ENCODE results near the gene PGD. TPM values are rescaled to one million over a fixed set of nuclear protein-coding genes. Genes with fewer than 3 reads are reported as not detected.
"Not testable (repeated sequence)": the region's sequence is repeated elsewhere in the genome, so short reads cannot be mapped to it uniquely, and the experiment has no call there.

Gene PGD
- polyA plus RNA-seq, 1 donor from 2014 or later, result 108 TPM

GRCh38 chr1:10377365-10378029 is 21.4 kb upstream of the PGD start:
- H3K9me2 ChIP-seq (ENCODE audit: insufficient read depth, low read length); H2AFZ ChIP-seq (ENCODE audit: low read depth, low read length); H3F3A ChIP-seq (ENCODE audit: insufficient read depth, low read length, poor library complexity, severe bottlenecking); H3K4me3 ChIP-seq (ENCODE audit: low read length); H3K4me2 ChIP-seq (ENCODE audit: low read length); H3K36me3 ChIP-seq (ENCODE audit: insufficient read depth, low read length); H3K9ac ChIP-seq (ENCODE audit: low read length); H4K20me1 ChIP-seq (ENCODE audit: insufficient read depth); H3K9me3 ChIP-seq (ENCODE audit: low read length); H3K27me3 ChIP-seq (ENCODE audit: insufficient read depth, low read depth, low read length); H3K79me2 ChIP-seq (replicated peaks; ENCODE audit: insufficient read depth, low read length); H3K27ac ChIP-seq (ENCODE audit: low read length): not testable (repeated sequence)
- peak; percentile 53 for TF ChIP-seq CTCF (IDR thresholded peaks at IDR 0.05; ENCODE audit: poor library complexity, severe bottlenecking)
- TF ChIP-seq SMC3 (conservative IDR thresholded peaks at IDR 0.05; ENCODE audit: poor library complexity), result peak; percentile 23
- peak; percentile 16 for TF ChIP-seq RAD21 (conservative IDR thresholded peaks at IDR 0.05)

- Histone ChIP-seq H4K20me1 (ENCODE audit: insufficient read depth) (no peaks in the 10 kb centered on the region), H3K4me2 (ENCODE audit: low read length) (no peak overlapping the region), H3K9ac (ENCODE audit: low read length) (no peak overlapping the region), H3F3A (ENCODE audit: insufficient read depth, low read length, poor library complexity, severe bottlenecking) (no peaks in the 10 kb centered on the region), H3K36me3 (ENCODE audit: insufficient read depth, low read length) (peaks cover 6% of the 10 kb centered on the region), H3K4me3 (ENCODE audit: low read length) (no peak overlapping the region), H3K79me2 (replicated peaks; ENCODE audit: insufficient read depth, low read length) (no peaks in the 10 kb centered on the region), H3K9me2 (ENCODE audit: insufficient read depth, low read length) (no peaks in the 10 kb centered on the region), H3K27me3 (ENCODE audit: insufficient read depth, low read depth, low read length) (no peaks in the 10 kb centered on the region), H3K9me3 (ENCODE audit: low read length) (no peaks in the 10 kb centered on the region), H2AFZ (ENCODE audit: low read depth, low read length) (no peak overlapping the region), H3K27ac (ENCODE audit: low read length) (no peak overlapping the region)
- TF ChIP-seq MXI1 (conservative IDR thresholded peaks at IDR 0.05; ENCODE audit: poor library complexity, severe bottlenecking) (no peak), SMC3 (conservative IDR thresholded peaks at IDR 0.05; ENCODE audit: poor library complexity) (no peak), CTCF (IDR thresholded peaks at IDR 0.05; ENCODE audit: poor library complexity, severe bottlenecking) (no peak)
These were observed 20.6 kb upstream of the PGD start for GRCh38 chr1:10378081-10378841.

- Histone ChIP-seq H3K4me2 (ENCODE audit: low read length) (no peak overlapping the region), H3K4me3 (ENCODE audit: low read length) (no peak overlapping the region), H3K79me2 (replicated peaks; ENCODE audit: insufficient read depth, low read length) (no peaks in the 10 kb centered on the region), H3K36me3 (ENCODE audit: insufficient read depth, low read length) (peaks cover 6% of the 10 kb centered on the region), H3K9ac (ENCODE audit: low read length) (no peak overlapping the region), H3F3A (ENCODE audit: insufficient read depth, low read length, poor library complexity, severe bottlenecking) (no peaks in the 10 kb centered on the region), H3K9me3 (ENCODE audit: low read length) (no peaks in the 10 kb centered on the region), H3K27ac (ENCODE audit: low read length) (no peak overlapping the region), H3K9me2 (ENCODE audit: insufficient read depth, low read length) (no peaks in the 10 kb centered on the region), H3K27me3 (ENCODE audit: insufficient read depth, low read depth, low read length) (no peaks in the 10 kb centered on the region), H2AFZ (ENCODE audit: low read depth, low read length) (no peak overlapping the region), H4K20me1 (ENCODE audit: insufficient read depth) (no peaks in the 10 kb centered on the region)
- no peak for TF ChIP-seq MXI1 (conservative IDR thresholded peaks at IDR 0.05; ENCODE audit: poor library complexity, severe bottlenecking)
- no peak for TF ChIP-seq EZH2 (IDR thresholded peaks at IDR 0.05; ENCODE audit: borderline replicate concordance, insufficient read depth, low read length, poor library complexity, severe bottlenecking)
- TF ChIP-seq POLR2AphosphoS5 (IDR thresholded peaks at IDR 0.05), result no peak
- no peak for TF ChIP-seq RAD21 (conservative IDR thresholded peaks at IDR 0.05)
- TF ChIP-seq SMC3 (conservative IDR thresholded peaks at IDR 0.05; ENCODE audit: poor library complexity), result no peak
- no peak for TF ChIP-seq REST (IDR thresholded peaks at IDR 0.05; ENCODE audit: borderline replicate concordance)
- TF ChIP-seq CTCF (IDR thresholded peaks at IDR 0.05; ENCODE audit: poor library complexity, severe bottlenecking), result no peak
- TF ChIP-seq EP300 (conservative IDR thresholded peaks at IDR 0.05; ENCODE audit: poor library complexity, severe bottlenecking), result no peak
- TF ChIP-seq TAF1 (IDR thresholded peaks at IDR 0.05; ENCODE audit: low read depth), result no peak
These were observed 19.7 kb upstream of the PGD start for GRCh38 chr1:10379101-10379620.

Data from neural cell (in vitro differentiated cells).